Measurements from ENCODE around the gene PARD3B. TPM values are rescaled to one million over a fixed set of nuclear protein-coding genes. Genes with fewer than 3 reads are reported as not detected.

PARD3B gene
- total and polyA plus RNA-seq, 2 of the 4 experiments (the other 2 are of a cell fraction) = 3.3 to 15.6 TPM

DNA sequence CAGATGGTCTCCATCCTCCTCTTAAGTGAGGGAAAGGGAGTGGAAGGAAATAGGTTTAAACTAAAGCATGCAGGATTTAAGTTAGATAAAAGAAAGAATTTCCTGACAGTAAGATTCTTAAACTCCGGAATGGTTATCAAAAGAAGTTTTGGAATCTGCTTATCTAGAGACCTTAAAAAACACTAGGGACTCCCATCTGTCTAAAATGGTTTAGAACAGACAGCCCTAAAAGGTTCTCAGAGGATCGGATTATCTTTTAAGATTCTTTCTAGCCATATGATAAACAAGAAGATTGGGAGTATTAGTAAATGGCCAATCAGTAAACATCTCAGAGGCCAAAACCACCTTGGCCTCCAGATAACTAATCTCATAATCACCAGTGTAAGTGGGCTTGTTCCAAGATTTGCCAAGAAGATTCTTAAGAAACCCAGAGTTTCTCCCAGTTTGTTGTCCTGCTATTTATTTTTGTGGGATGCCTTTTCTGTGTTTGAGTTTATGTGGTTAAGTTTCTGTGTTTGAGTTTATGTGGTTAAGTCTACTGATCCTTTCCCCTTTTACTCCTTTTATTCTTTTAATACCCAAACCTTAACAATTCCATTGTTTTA, 822.2 kb downstream of the PARD3B start (continued):
- TF ChIP-seq MXI1 (IDR thresholded peaks at IDR 0.05; ENCODE audit: borderline replicate concordance, low read depth, low read length) (no peak), MAZ (IDR thresholded peaks at IDR 0.05; ENCODE audit: borderline replicate concordance, low read depth, low read length) (no peak), RFX5 (IDR thresholded peaks at IDR 0.05; ENCODE audit: low read depth, low read length) (no peak), POLR2A (IDR thresholded peaks at IDR 0.05; ENCODE audit: low read depth, low read length) (no peak), RCOR1 (IDR thresholded peaks at IDR 0.05; ENCODE audit: insufficient replicate concordance, low read length) (no peak)

GRCh38 chr2:205369813-205370212, 824.5 kb downstream of the PARD3B start:
- intact Hi-C loops (cut with micrococcal nuclease) (no loop called here), in situ Hi-C loops (cut with MboI; ENCODE audit: low sequenced_read_pairs) (no loop called here), dilution Hi-C loops (cut with HindIII; ENCODE audit: low sequenced_read_pairs, unreplicated experiment) (no loop called here)
- Histone ChIP-seq H3K36me3 (ENCODE audit: control insufficient read depth, insufficient read depth, low read length) (no peaks in the 10 kb centered on the region), H2BK20ac (ENCODE audit: low read depth, low read length) (no peak overlapping the region), H3K79me1 (ENCODE audit: low read depth in 1 of 2, low read length in 2 of 2) (no peaks in the 10 kb centered on the region; a peak in 1 of 4 replicates), H2AK5ac (ENCODE audit: low read depth, low read length) (no peak overlapping the region), H2BK15ac (ENCODE audit: low read depth, low read length) (no peak overlapping the region), H4K5ac (ENCODE audit: low read depth, low read length) (no peak overlapping the region), H3K23ac (ENCODE audit: low read depth, low read length) (no peak overlapping the region), H3K9me1 (ENCODE audit: insufficient read depth, low read length) (no peaks in the 10 kb centered on the region), H3K14ac (replicated peaks; ENCODE audit: low read depth, low read length) (no peak overlapping the region), H4K91ac (ENCODE audit: insufficient read depth, low read depth, low read length) (no peak overlapping the region), H4K20me1 (ENCODE audit: insufficient read depth, low read length) (no peaks in the 10 kb centered on the region; the same call in 1 of the 2 replicates), H2BK120ac (ENCODE audit: low read depth, low read length) (no peak overlapping the region), H3K4me2 (ENCODE audit: low read depth, low read length) (no peak overlapping the region), H2AK9ac (replicated peaks; ENCODE audit: low read depth, low read length, poor library complexity) (no peak overlapping the region), H4K8ac (ENCODE audit: low read depth in 2 of 2, low read length in 2 of 2) (no peak overlapping the region), H3K56ac (ENCODE audit: extremely low read depth, insufficient read depth, low read length) (no peak overlapping the region), H3K4ac (ENCODE audit: low read depth, low read length) (no peak overlapping the region), H3K9ac (ENCODE audit: low read depth, low read length) (no peak overlapping the region), H2BK5ac (ENCODE audit: low read depth, low read length, poor library complexity, severe bottlenecking) (no peak overlapping the region), H3K18ac (ENCODE audit: low read depth, low read length) (no peak overlapping the region), H3K4me1 (ENCODE audit: control insufficient read depth, insufficient read depth, low read length) (peaks cover 6% of the 10 kb centered on the region; the same call in 1 of the 2 replicates), H3K27ac (ENCODE audit: insufficient read depth, low read length) (no peak overlapping the region), H3K4me3 (ENCODE audit: insufficient read depth, low read depth, low read length) (no peak overlapping the region), H3K27me3 (ENCODE audit: control insufficient read depth, insufficient read depth, low read length) (peaks cover 2% of the 10 kb centered on the region; the same call in 1 of the 2 replicates), H2AFZ (replicated peaks; ENCODE audit: low read length, poor library complexity) (no peak overlapping the region), H3K9me3 (ENCODE audit: control insufficient read depth, insufficient read depth, low read length) (no peaks in the 10 kb centered on the region)
- no TSS peak for BruUV-seq (replicated peaks)
- ATAC-seq (ENCODE audit: low read depth) (no peak), DNase-seq (no peak)
- POLR2A ChIA-PET (ENCODE audit: unreplicated experiment) = interaction anchor here (0.6 kb wide), 1 partner anchor 479 kb away, joined by 3 read pairs; no protein-coding TSS in a partner anchor
- no CpG with 5 or more reads among the region's 1 CpG for WGBS, 2 experiments (ENCODE audit: extremely low coverage in 2 of 2, insufficient read length in 1 of 2)
- CTCF ChIA-PET = no interaction called here
- no peak for TF ChIP-seq RFX5 (IDR thresholded peaks at IDR 0.05; ENCODE audit: low read depth, low read length)
- TF ChIP-seq, protein P1, sequence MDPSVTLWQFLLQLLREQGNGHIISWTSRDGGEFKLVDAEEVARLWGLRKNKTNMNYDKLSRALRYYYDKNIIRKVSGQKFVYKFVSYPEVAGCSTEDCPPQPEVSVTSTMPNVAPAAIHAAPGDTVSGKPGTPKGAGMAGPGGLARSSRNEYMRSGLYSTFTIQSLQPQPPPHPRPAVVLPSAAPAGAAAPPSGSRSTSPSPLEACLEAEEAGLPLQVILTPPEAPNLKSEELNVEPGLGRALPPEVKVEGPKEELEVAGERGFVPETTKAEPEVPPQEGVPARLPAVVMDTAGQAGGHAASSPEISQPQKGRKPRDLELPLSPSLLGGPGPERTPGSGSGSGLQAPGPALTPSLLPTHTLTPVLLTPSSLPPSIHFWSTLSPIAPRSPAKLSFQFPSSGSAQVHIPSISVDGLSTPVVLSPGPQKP (IDR thresholded peaks at IDR 0.05; ENCODE audit: borderline replicate concordance, low read depth, low read length) = no peak
- TF ChIP-seq BHLHE40 (IDR thresholded peaks at IDR 0.05; ENCODE audit: low read depth, low read length) = no peak
- no peak for TF ChIP-seq SMC3 (IDR thresholded peaks at IDR 0.05; ENCODE audit: low read depth, low read length)
- no peak for TF ChIP-seq MAZ (IDR thresholded peaks at IDR 0.05; ENCODE audit: borderline replicate concordance, low read depth, low read length)
- TF ChIP-seq MXI1 (IDR thresholded peaks at IDR 0.05; ENCODE audit: borderline replicate concordance, low read depth, low read length) = no peak
- TF ChIP-seq, protein P2, sequence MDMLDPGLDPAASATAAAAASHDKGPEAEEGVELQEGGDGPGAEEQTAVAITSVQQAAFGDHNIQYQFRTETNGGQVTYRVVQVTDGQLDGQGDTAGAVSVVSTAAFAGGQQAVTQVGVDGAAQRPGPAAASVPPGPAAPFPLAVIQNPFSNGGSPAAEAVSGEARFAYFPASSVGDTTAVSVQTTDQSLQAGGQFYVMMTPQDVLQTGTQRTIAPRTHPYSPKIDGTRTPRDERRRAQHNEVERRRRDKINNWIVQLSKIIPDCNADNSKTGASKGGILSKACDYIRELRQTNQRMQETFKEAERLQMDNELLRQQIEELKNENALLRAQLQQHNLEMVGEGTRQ (IDR thresholded peaks at IDR 0.05; ENCODE audit: low read depth, low read length) = no peak
- TF ChIP-seq CHD1 (IDR thresholded peaks at IDR 0.05; ENCODE audit: low read depth, low read length) = no peak
- TF ChIP-seq CEBPB (IDR thresholded peaks at IDR 0.05; ENCODE audit: low read depth, low read length) = no peak
- TF ChIP-seq RAD21 (IDR thresholded peaks at IDR 0.05; ENCODE audit: low read length) = no peak
- TF ChIP-seq NFE2L2 (IDR thresholded peaks at IDR 0.05; ENCODE audit: low read depth, low read length) = no peak
- TF ChIP-seq POLR2A (IDR thresholded peaks at IDR 0.05; ENCODE audit: low read depth, low read length) = no peak
- no peak for TF ChIP-seq RCOR1 (IDR thresholded peaks at IDR 0.05; ENCODE audit: insufficient replicate concordance, low read length)
